Ovary (tissue), 9 donors: Measurements from ENCODE around the gene CPA5. TPM values are rescaled to one million over a fixed set of nuclear protein-coding genes. Genes with fewer than 3 reads are reported as not detected.

Experiments used
- DNase-seq, 5 donors: peaks; one replicate each; pipeline ENCODE4 v3.0.0-alpha.2; 2019 to 2020
- H3K27ac ChIP-seq, 2 donors: fragments of 200-600 bp; one replicate each; pipeline versions ENCODE4 v1.5.1 to v1.8.0; 2019 to 2022
- H3K27me3 ChIP-seq: fragments of 200-600 bp; one replicate; pipeline ENCODE4 v1.8.0; 2022
- H3K36me3 ChIP-seq: fragments of 200-600 bp; sonication (generic); one replicate; pipeline ENCODE4 v1.5.1; 2019
- H3K4me1 ChIP-seq: one replicate; pipeline ENCODE4 v1.8.1; 2013; ENCODE audit warnings: mild to moderate bottlenecking, moderate library complexity; ENCODE audit not compliant: insufficient read depth
- H3K4me3 ChIP-seq: fragments of 200-600 bp; sonication (generic); one replicate; pipeline ENCODE4 v1.5.1; 2017
- H3K9me3 ChIP-seq, 2 donors: fragments of 200-600 bp in 1 of 2; sonication (generic) in 1 of 2; one replicate each; pipeline versions ENCODE4 v1.5.1 to v1.8.1; 2013 to 2019; ENCODE audit warnings: mild to moderate bottlenecking in 1 of 2, moderate library complexity in 1 of 2
- EP300 ChIP-seq: sonication (generic); formaldehyde crosslinking; IDR thresholded peaks from one replicate; pipeline ENCODE4 v1.6.1; 2017; ENCODE audit warnings: antibody characterized with exemption
- POLR2A ChIP-seq: fragments of 450-650 bp; IDR thresholded peaks from one replicate; pipeline ENCODE4 v1.6.1; 2017; ENCODE audit warnings: antibody characterized with exemption, mild to moderate bottlenecking, moderate library complexity
- WGBS, 3 donors: extraction: QIAGEN DNeasy Blood & Tissue Kit in 1 of 3; methylation state at CpG; one replicate each; pipeline versions ENCODE4 v1.1.5 to v1.1.7; 2013 to 2017; 5-methylcytosine and 5-hydroxymethylcytosine counted together
- intact Hi-C, 4 donors: fragments of 100-400 bp; cut with DNase I; formaldehyde crosslinking; loops; one replicate each; pipeline versions ENCODE4 v1.11.0 to v1.15.1; 2022 to 2023
- polyA plus RNA-seq, 2 donors: library from polyadenylated mRNA; stranded (reverse); fragments of 200-250 nt in 1 of 2; fragments of 350-450 nt in 1 of 2; fragmentation: Illumina TruSeq in 1 of 2; extraction: RNeasy Lipid Tissue Mini Kit (QIAGEN cat#74804) in 1 of 2; gene quantifications; one replicate each; pipeline ENCODE4 v1.2.3, GENCODE V29; 2013 to 2014
- total RNA-seq, 7 donors: library from RNA; depleted of rRNA in 2 of 7; stranded (reverse); fragments of >200 nt in 2 of 7; fragmentation: NEBNext Ultra II Directional in 3 of 7; extraction: Animal tissue kit (Norgen Biotek cat#: 25700) in 3 of 7; gene quantifications; one replicate each; pipeline versions ENCODE4 v1.1.0 to v1.2.4, GENCODE V29; 2016 to 2023
- TF ChIP-seq, protein P1 (sequence below), 3 donors: fragments of 450-650 bp in 2 of 3; fragments of 200-600 bp in 1 of 3; IDR thresholded peaks; one replicate each; pipeline versions ENCODE4 v1.5.1 to v1.8.0; 2016 to 2022; ENCODE audit warnings: antibody characterized with exemption in 3 of 3, mild to moderate bottlenecking in 1 of 3
- donor health status: DM: no; HTN: no; CAD: no; lungs with moderate emphysema.
- donor health status: DM: no; HTN: no; CAD: no.
- donor health status: Bipolar disorder and iron deficiency.
- donor health status: DM: yes; HTN: yes; CAD: no.
- donor health status: DM: no; HTN: no; CAD: no.
- donor health status: DM: yes; HTN: yes; CAD: no.

The CPA5 gene
- total and polyA plus RNA-seq, 9 donors: not detected

DNA sequence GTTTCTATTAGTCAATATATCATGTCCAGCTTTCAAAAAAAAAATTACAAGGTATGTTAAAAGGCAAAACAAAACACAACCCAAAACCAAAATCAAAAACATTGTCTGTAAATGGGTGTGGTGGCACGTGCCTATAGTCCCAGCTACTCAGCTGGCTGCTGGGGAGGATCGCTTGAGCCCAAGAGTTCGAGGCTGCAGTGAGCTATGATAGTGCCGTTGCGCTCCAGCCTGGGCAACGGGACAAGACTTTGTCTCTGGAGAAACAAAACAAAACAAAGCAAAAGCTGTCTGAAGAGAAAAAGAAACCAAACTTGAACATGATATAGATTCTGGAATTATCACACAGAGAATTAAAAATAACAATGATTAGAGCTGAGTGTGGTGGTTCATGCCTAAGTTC is 10.3 kb upstream of the CPA5 start:
- 5 to 10% (median 5%) methylated on average over 6 of the region's 6 CpGs for WGBS, 3 donors
- no peak for TF ChIP-seq POLR2A
- TF ChIP-seq, protein P1, sequence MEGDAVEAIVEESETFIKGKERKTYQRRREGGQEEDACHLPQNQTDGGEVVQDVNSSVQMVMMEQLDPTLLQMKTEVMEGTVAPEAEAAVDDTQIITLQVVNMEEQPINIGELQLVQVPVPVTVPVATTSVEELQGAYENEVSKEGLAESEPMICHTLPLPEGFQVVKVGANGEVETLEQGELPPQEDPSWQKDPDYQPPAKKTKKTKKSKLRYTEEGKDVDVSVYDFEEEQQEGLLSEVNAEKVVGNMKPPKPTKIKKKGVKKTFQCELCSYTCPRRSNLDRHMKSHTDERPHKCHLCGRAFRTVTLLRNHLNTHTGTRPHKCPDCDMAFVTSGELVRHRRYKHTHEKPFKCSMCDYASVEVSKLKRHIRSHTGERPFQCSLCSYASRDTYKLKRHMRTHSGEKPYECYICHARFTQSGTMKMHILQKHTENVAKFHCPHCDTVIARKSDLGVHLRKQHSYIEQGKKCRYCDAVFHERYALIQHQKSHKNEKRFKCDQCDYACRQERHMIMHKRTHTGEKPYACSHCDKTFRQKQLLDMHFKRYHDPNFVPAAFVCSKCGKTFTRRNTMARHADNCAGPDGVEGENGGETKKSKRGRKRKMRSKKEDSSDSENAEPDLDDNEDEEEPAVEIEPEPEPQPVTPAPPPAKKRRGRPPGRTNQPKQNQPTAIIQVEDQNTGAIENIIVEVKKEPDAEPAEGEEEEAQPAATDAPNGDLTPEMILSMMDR (IDR thresholded peaks at IDR 0.05): no peak
- no peak for TF ChIP-seq EP300
- DNase-seq: peak in 1 of 5 donors; percentile 28

DNA sequence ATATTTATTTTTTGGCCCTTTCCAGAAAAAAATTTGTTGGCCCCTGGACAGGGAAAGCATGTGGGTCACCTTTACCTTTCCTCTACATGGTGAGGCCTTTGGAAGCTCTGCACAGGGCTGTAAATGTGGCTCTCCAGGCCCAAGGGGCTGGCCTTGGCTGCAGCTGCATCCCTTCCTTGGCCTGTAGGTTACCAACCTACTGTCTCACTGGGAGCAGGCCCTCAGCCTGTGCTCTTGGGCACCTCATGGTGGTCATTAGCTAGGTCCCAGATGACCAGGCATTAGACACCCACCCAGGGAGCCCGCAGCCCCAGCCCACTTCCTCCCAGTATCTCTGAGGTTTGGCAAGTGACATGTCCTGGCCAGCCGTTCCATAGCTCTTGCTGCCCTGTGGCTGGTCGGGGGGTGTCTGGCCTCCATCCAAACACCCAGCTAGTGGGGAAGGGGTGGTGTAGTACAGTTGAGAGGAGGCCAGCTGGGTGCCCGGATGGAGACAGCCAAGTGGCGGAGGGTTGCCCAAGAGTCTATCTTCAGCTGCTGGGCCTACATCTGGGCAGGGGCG is 7.1 kb upstream of the CPA5 start:
- Histone ChIP-seq H3K4me3 (no peak overlapping the region), H3K9me3 (no peaks in the 10 kb centered on the region), H3K36me3 (no peaks in the 10 kb centered on the region), H3K27ac (no peak overlapping the region), H3K27me3 (no peaks in the 10 kb centered on the region), H3K4me1 (no peaks in the 10 kb centered on the region)
- intact Hi-C loops: no loop called here
- 77 to 85% (median 83%) methylated on average over 6 of the region's 6 CpGs for WGBS, 3 donors
- TF ChIP-seq EP300: no peak
- TF ChIP-seq POLR2A: no peak
- TF ChIP-seq, protein P1 (IDR thresholded peaks at IDR 0.05): no peak
- DNase-seq: no peak

More for the DNA sequence above, 10.3 kb upstream of the CPA5 start:
- Histone ChIP-seq H3K27ac (no peak overlapping the region), H3K36me3 (no peaks in the 10 kb centered on the region), H3K9me3 (no peaks in the 10 kb centered on the region), H3K4me1 (no peaks in the 10 kb centered on the region), H3K4me3 (no peak overlapping the region), H3K27me3 (no peaks in the 10 kb centered on the region)
- intact Hi-C loops: no loop called here

DNA sequence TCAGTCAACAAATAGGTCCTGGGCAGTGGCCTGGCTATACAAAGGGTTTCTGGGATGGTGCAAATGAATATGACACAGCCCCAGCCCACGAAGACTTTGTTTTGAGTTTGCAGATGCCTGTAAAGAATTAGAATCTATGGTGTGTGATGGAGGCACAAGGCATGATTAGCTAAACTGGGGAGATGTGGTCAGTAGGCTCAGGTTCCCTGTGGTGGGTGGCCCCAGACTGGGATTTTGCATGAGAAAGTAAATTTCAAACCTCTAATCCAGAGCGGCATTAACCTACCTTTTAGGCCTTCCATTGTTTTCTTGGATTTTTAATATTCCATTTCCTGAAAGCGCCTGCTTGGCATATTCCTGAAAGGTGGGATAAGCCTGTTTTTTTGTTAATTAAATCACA is 6.4 kb upstream of the CPA5 start:
- DNase-seq: no peak
- Histone ChIP-seq H3K27ac (no peak overlapping the region), H3K27me3 (no peaks in the 10 kb centered on the region), H3K4me1 (no peaks in the 10 kb centered on the region), H3K36me3 (no peaks in the 10 kb centered on the region), H3K9me3 (no peaks in the 10 kb centered on the region), H3K4me3 (no peak overlapping the region)
- intact Hi-C loops: no loop called here
- no peak for TF ChIP-seq POLR2A
- TF ChIP-seq EP300: no peak
- TF ChIP-seq, protein P1 (IDR thresholded peaks at IDR 0.05): no peak
- 93 to 98% (median 97%) methylated on average over 3 of the region's 3 CpGs for WGBS, 3 donors

DNA sequence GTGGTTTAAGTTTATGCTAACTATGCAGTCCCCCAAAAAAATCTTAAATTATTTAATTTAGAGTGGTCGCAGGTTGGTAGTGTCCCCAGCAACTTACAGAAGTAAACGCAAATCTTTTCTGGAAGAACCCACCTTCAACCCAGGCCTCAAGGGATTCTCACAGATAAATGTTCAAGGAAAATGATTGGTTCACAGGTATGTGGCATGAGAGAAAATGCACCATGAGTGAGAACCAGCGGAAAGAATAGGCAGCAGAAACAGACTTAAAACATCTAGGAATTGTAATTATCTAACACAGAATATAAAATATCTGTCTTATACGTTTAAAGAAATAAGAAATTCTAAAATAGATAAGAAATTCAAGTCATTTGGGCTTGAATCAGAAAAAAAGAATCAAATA is 2.7 kb upstream of the CPA5 start:
- DNase-seq: no peak
- H3K27me3 ChIP-seq: no peaks in the 10 kb centered on the region
- H3K4me3 ChIP-seq: no peak overlapping the region
- no peaks in the 10 kb centered on the region for H3K4me1 ChIP-seq
- no peaks in the 10 kb centered on the region for H3K9me3 ChIP-seq
- no peak for TF ChIP-seq EP300
- TF ChIP-seq, protein P1 (IDR thresholded peaks at IDR 0.05): no peak
- no peak for TF ChIP-seq POLR2A
- H3K36me3 ChIP-seq: no peaks in the 10 kb centered on the region
- intact Hi-C loops: no loop called here
- no peak overlapping the region for H3K27ac ChIP-seq
- WGBS, 3 donors: 94 to 95% (median 95%) methylated on average over 4 of the region's 4 CpGs
